NCI-H2107 (cell line): ENCODE data around the gene PTPN13.

Source experiments
- DNase-seq: peaks from one replicate; lab custom pipeline; 2025; lab: John Stamatoyannopoulos, UW

PTPN13 gene

GRCh38 chr4:86593688-86594558 lies at the start of gene PTPN13:
TSS of gene PTPN13 (plus strand) at chr4:86594315. CDS start at chr4:86635257, 40,942 bp downstream.
- peak; percentile 69 for DNase-seq

- no peak for DNase-seq
These were observed 47.0 kb upstream of the PTPN13 start for GRCh38 chr4:86547140-86547539.

GRCh38 chr4:86549163-86549788 lies 44.8 kb upstream of the PTPN13 start:
- DNase-seq: no peak

- no peak for DNase-seq
These were observed 42.7 kb upstream of the PTPN13 start for GRCh38 chr4:86551387-86551786.

GRCh38 chr4:86554646-86555045 lies 39.5 kb upstream of the PTPN13 start:
- DNase-seq: no peak

GRCh38 chr4:86556791-86557415 lies 37.2 kb upstream of the PTPN13 start:
- DNase-seq: no peak

GRCh38 chr4:86557526-86557925 lies 36.6 kb upstream of the PTPN13 start:
- no peak for DNase-seq

GRCh38 chr4:86558258-86558657 lies 35.9 kb upstream of the PTPN13 start:
- DNase-seq: no peak

GRCh38 chr4:86558797-86559196 lies 35.3 kb upstream of the PTPN13 start:
- no peak for DNase-seq

GRCh38 chr4:86560447-86560846 lies 33.7 kb upstream of the PTPN13 start:
- DNase-seq: no peak

- DNase-seq: no peak
These were observed 32.9 kb upstream of the PTPN13 start for GRCh38 chr4:86561256-86561655.

- DNase-seq: no peak
These were observed 30.7 kb upstream of the PTPN13 start for GRCh38 chr4:86563416-86563815.

GRCh38 chr4:86564795-86565194 lies 29.3 kb upstream of the PTPN13 start:
- no peak for DNase-seq

- no peak for DNase-seq
These were observed 28.5 kb upstream of the PTPN13 start for GRCh38 chr4:86565651-86566050.

GRCh38 chr4:86569103-86569870 lies 24.8 kb upstream of the PTPN13 start:
- DNase-seq: no peak

GRCh38 chr4:86579941-86580340 lies 14.2 kb upstream of the PTPN13 start:
- DNase-seq: no peak

- no peak for DNase-seq
These were observed 11.7 kb upstream of the PTPN13 start for GRCh38 chr4:86582410-86582809.

GRCh38 chr4:86586160-86586572 lies 7.9 kb upstream of the PTPN13 start:
- DNase-seq: no peak

- no peak for DNase-seq
These were observed 7.3 kb upstream of the PTPN13 start for GRCh38 chr4:86586626-86587380.

- no peak for DNase-seq
These were observed 6.6 kb upstream of the PTPN13 start for GRCh38 chr4:86587381-86588140.
